ENCODE results near the gene NUP93. TPM values are rescaled to one million over a fixed set of nuclear protein-coding genes. Genes with fewer than 3 reads are reported as not detected.

The NUP93 gene
- total RNA-seq, 3 donors from 2014 or later: 31.0 to 45.6 (median 40.8) TPM

- Histone ChIP-seq H3K36me3 (ENCODE audit: low read depth) (no peaks in the 10 kb centered on the region), H3K4me1 (ENCODE audit: low read depth) (peaks cover 13% of the 10 kb centered on the region), H3K9me3 (no peaks in the 10 kb centered on the region), H3K4me3 (no peak overlapping the region)
- ATAC-seq: no peak
- DNase-seq: no peak
- TF ChIP-seq CTCF (IDR thresholded peaks at IDR 0.05): no peak
- intact Hi-C loops (cut with DNase I, micrococcal nuclease): no loop called here
Measured at GRCh38 chr16:56684256-56684925, 45.5 kb upstream of the NUP93 start.

- DNase-seq (no peak), ATAC-seq (no peak)
- no peak overlapping the region for H3K4me3 ChIP-seq
- intact Hi-C loops (cut with DNase I, micrococcal nuclease): no loop called here
- H3K36me3 ChIP-seq (ENCODE audit: low read depth): no peaks in the 10 kb centered on the region
- no peak for TF ChIP-seq CTCF (IDR thresholded peaks at IDR 0.05)
- no peaks in the 10 kb centered on the region for H3K9me3 ChIP-seq
- H3K4me1 ChIP-seq (ENCODE audit: low read depth): peaks cover 13% of the 10 kb centered on the region
Measured at GRCh38 chr16:56684926-56685590, 44.9 kb upstream of the NUP93 start.

- Histone ChIP-seq H3K9me3 (no peaks in the 10 kb centered on the region), H3K36me3 (ENCODE audit: low read depth) (no peaks in the 10 kb centered on the region), H3K4me3 (no peak overlapping the region), H3K4me1 (ENCODE audit: low read depth) (peaks cover 13% of the 10 kb centered on the region)
- ATAC-seq (no peak), DNase-seq (no peak)
- intact Hi-C loops (cut with DNase I, micrococcal nuclease): no loop called here
- no peak for TF ChIP-seq CTCF (IDR thresholded peaks at IDR 0.05)
Measured at GRCh38 chr16:56686758-56687157, 43.2 kb upstream of the NUP93 start.

GRCh38 chr16:56688762-56689161 lies 41.2 kb upstream of the NUP93 start:
- ATAC-seq: no peak
- H3K4me1 ChIP-seq (ENCODE audit: low read depth): peaks cover under 1% of the 10 kb centered on the region
- no peak overlapping the region for H3K4me3 ChIP-seq
- H3K36me3 ChIP-seq (ENCODE audit: low read depth): no peaks in the 10 kb centered on the region
- no peak for TF ChIP-seq CTCF (IDR thresholded peaks at IDR 0.05)
- DNase-seq: no peak
- H3K9me3 ChIP-seq: no peaks in the 10 kb centered on the region
- intact Hi-C loops (cut with DNase I, micrococcal nuclease): no loop called here

- DNase-seq (no peak), ATAC-seq (no peak)
- TF ChIP-seq CTCF (IDR thresholded peaks at IDR 0.05): no peak
- Histone ChIP-seq H3K4me3 (no peak overlapping the region), H3K9me3 (no peaks in the 10 kb centered on the region), H3K4me1 (ENCODE audit: low read depth) (no peaks in the 10 kb centered on the region), H3K36me3 (ENCODE audit: low read depth) (no peaks in the 10 kb centered on the region)
- intact Hi-C loops (cut with DNase I, micrococcal nuclease): no loop called here
Measured at GRCh38 chr16:56689171-56689570, 40.8 kb upstream of the NUP93 start.
